ENCODE measurements around the gene NKAIN4.
"Not testable (repeated sequence)": the region's sequence is repeated elsewhere in the genome, so short reads cannot be mapped to it uniquely, and the experiment has no call there.

The NKAIN4 gene

DNA sequence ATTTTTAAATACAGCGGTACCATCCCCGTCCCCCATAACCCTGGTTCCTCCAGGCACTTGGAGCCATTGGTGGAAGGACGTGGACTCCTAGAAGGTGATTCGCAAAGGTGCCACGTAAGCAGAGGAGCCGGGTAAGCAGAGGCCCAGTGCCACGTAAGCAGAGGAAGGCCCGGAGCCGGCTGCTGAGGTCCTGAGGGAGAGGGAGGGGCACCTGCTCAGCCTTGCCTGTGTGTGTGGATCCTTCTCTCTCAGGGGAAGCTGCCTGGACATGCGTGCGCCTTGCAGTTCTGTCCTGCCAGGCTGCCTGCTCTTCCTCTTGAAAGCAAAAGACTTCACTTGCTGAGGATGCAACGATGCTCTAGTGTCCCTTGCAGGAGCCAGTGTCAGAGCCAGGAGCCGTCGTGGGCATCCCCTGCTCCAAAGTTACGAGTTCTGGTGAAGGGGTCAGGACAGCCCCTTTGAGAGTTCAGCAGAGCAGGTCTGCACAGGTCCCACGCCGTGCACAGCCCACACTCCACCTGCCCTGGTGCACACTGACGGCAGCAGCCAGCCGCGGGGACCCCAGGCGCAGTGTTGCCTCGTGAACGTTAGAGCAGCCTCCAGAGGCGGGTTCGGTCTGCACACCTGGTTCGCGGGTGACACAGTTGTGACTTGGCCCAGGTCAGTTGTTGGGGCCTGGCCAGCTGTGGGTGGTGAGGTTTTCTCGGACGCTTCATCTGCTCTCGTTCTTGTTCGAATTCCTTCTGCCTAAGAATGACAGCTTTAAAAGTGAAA lies 1.9 kb upstream of the NKAIN4 start:
- no peak for DNase-seq

DNA sequence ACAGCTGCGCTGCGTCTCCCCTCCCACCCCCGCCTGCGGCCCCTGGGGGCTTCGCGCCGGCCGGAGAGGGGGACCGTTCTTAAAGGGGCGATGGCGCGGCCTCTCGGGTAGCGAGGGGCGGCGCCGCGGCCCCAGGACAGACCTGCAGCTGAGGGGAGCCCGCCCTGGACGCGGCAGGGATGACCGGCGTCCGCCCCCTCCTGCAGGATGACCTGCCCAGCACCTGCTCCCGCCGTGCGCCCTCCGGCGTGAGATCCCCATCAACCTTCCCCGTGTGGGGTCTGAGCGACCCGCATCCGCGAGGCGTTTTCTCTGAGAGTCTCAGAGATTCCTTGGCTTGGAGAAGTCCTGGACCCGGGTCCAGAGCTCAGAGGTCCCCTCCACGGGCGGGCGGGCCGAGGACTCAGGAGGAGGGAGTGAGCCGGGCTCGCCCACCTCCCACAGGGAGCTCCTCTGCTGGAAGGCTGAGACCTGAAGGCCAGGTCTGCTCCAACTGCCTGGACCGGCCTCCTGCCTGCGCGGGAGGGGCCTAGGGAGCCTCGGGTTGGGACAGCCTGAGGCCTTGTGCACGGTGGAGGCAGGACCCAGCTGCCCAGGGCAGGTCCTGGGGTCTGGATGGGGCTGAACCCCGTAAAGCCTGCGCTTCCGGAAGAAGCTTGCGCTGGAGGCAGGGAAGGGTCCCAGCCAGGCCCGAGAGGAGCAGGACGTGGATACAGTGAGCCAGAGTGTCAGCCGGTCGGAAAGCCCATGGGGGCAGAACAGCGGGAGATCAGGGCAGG lies 532 bp upstream of the NKAIN4 start:
- DNase-seq, result no peak

DNA sequence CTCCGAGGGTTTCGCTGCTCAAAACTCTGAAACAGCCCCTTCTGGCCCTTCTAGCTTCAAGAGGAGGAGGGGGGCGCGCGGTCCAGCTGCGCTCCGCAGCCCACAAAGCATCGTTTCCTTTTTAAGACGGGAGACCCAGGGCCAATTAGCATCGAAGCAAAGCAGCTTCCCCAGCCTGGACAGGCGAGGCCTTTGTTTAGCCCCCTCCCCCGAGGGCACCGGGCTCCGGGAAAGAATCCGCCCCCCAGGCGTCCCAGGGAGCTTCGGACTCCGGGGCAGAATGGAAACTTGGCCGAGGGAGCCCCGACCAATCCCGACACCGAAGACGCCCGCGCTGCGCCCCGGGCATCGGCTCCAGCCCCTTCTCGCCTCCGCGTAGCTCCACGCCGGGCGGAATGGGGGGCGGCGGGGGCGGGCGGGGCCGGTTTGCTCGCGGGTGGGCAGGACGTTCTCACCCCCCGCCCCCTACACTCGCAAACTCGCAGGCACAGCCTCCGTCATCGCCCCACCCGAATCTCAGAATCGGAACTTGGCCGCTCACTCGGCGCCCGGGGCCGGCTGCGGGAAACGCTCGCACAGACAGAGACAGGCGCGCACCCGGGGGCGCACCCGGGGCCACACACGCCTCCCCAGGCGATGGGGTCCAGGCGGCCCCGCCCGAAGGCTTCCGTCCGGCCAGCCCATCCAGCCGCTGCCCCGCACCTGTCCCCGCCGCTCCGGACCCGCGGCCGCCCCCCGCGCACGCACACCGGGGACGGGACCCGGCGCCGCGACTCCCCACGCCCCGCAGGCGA lies 628 bp downstream of the NKAIN4 start:
- DNase-seq, result no peak

DNA sequence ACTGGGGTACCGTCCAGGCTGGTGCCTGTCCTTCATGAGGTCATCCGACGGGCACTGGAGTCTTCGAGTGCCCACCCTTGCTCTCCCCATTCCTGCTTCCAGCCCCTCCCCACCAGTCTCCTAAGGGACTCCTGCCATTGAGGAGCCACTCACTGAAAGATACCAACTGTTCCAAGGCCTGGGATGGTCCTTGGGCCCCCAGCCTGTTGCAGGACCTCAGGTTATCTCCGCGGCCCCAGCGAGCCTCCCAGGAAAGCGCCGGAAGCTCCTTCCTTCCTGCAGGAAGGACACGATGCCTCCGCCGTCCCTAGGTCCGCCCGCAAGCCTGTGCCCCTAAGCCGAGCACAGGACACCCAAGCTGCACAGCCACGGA lies 1.2 kb downstream of the NKAIN4 start:
- DNase-seq, result no peak

DNA sequence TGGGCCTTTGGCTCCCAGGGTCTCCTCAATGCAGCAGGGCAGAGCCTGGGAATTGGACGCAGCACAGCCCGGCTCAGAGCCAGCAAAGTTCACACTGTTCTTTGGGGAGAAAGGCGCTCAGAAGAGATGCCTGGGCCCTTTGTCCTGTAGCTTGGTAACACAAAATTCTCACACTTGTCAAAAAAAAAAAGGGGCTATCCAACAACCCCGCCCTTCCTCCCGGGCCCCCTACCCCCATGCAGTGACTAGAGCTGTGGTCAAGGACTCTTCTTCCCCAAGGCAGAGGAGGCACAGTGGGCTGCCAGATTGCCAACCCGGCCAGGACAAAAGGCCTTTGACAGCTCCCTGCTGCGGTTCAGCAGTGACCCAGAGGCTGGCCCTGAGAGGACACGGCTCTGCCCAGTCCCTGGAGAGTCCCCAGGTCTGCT lies 2.0 kb downstream of the NKAIN4 start:
- no peak for DNase-seq

DNA sequence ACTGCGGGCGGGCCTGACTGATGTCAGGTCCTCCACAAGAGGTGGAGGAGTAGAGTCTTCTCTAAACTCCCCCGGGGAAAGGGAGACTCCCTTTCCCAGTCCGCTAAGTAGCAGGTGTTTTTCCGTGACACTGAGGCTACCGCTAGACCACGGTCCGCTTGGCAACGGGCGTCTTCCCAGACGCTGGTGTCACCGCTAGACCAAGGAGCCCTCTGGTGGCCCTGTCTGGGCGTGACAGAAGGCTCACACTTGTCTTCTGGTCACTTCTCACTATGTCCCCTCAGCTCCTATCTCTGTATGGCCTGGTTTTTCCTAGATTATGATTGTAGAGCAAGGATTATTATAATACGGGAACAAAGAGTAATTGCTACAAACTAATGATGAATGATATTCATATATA lies 2.9 kb downstream of the NKAIN4 start:
- DNase-seq, result not testable (repeated sequence)

DNA sequence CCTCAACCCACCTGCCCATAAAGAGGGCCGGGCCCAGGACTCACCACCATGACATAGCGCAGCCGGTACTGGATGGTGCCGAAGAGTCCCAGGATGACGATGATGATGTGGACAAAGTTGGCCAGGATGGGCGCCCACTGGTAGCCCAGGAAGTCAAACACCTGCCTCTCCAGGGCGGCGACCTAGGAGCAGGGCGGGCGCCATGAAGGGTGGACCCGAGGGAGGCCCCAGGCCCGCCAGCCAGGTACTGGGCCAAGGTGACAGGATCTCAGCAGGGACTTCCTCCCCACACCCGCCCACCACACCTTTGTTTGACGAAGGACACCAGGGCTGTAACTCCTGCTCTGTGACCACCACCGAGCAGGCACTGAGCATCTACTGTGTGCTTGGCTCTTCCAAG lies 4.4 kb downstream of the NKAIN4 start:
- no peak for DNase-seq

DNA sequence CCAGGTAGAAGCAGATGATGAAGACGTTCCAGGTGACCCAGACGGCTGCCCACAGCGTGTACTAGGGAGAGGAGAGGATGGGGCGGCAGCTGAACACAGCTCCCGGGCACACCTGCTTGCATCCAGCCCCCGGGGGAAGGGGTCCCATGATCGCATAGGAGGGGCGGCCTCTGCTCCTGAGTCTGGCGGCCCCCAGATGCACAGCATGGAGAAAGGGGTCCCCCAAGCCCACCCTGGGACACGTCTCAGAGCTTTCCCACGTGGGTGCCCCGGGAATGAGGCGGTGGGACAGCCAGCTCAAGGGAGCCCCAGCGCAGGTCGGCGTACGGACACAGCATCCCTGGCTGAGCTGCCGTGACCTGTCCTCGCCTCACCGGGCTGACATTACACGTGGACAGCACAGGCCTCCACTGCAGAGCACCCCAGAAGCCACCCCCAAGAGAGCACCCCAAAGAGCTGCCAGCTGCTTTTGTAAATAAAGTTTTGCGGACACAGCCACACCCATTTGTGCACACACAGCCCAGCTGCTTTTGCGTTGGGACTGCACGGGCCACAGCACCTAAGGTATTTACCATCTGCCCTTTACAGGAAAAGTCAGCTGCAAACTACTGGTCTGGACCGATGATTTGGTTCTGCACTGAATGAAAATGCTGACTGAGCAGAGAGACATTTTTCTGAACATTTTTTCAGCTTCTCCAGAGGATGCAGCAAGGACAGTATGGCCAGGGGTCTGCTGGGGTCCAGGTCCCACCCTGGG lies 5.2 kb downstream of the NKAIN4 start:
- DNase-seq, result no peak

DNA sequence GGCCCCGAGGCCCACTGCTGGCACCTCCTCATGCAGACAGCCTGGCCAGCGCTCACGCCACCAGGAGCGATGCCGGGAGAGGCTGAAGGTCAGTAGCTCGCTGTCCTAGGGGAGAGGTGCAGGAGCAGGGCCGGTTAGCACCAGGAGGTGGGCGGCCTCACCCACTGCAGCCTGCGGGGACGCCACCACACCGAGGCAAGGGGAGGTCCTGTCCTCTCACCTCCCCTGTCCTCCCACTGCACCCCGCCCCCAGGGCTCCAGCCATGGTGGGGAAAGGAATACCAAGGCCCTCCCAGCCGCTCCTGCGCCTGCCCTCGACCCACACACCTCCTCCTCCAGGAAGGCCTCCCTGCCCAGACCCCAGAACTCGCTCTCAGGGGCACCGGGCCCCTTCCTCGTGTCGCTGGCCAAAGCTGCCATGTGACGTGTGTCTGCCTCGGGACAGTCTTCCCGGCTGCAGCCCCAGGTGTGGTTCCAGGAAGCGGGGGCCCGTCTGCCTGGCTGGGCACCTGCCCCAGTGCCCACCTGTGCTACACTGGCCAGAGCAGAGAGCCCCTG lies 6.5 kb downstream of the NKAIN4 start:
- DNase-seq, result no peak

DNA sequence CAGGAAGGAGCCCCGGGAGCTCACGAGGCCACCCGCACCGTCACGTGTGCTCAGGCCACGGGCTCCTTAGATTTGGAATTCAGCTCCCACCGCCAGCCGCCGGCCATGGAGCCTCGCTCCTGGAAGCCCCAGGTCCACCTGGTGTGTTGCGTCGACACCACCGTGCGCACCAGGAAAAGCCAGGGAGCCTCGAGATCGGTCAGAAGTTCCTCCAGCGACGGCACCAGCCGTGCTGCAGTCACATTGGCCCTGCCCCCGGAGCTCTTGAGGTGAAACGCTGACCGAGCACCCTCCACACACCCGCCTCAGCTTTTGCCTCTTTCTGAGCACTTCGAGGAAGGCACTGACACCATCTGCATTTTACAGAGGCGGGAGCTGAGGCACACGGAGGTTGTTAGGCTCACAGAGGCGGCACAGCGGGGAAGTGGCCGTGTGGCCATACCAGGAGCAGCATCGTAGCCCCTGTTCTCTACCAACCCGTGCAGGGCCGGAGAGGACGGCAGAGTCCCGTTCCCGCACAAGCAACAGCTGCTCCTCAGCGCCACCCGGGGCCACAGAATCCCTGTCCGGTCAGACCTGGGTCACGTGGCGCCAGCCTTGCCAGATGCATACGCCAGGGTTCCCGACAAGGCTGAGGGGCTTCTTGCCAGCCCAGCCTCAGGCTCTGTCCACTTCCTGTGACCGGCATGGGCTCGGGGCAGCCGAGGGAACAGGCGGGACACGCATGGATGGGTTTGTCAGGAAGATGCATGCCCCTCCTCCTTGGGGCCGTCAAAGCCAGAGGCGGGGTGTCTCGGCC lies 7.6 kb downstream of the NKAIN4 start:
- DNase-seq, result no peak

DNA sequence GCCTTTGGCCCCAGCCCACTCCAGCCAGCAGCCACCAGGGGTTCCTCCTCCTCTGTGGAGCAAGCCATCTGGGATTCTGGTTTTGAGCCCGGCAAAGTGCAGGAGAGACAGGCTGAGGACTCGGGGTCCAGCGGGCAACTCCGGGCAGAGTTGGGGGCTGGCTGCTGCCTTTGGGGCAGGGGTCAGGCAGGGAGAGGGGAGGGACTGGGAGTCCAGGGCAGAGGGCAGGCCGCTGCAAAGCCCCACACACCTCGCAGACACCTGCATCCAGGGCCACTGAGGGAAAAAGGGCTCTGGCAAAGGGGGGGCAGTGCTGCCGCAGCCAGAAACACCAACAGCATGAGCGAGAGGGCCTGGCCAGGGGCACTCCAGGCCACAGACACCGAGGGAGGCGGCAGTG lies 9.8 kb downstream of the NKAIN4 start:
- DNase-seq, result no peak

DNA sequence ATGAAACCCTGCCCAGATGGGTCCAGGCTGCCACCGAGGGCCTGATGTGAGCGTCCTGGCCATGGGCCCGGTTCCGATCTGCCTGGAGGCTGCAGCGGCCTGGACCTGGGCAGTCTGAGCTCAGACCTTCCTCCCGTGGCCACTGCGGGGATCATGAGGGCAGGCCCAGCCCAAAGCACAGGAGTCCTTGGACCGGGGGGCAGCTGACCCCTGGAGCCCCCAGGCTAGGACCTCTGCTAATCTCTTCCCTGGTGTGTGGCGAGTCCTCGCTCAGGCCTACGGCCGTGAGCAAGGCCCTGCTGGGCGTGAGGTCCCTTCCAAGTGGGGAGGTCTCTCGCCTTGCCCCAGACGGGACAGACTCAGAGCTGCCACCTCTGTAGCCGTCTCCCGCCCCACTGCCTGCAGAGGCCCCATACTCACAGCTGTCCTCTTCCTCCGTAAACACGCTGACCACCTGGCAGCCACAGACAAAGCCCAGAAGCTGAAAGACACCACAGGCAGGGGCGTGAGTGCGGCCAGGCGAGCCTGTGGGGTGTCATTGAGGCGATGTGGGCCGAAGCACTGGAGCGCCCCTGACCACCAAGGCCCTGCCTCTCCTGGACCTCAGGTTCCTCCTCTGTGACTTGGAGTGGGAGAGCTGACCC lies 10.5 kb downstream of the NKAIN4 start:
- no peak for DNase-seq

DNA sequence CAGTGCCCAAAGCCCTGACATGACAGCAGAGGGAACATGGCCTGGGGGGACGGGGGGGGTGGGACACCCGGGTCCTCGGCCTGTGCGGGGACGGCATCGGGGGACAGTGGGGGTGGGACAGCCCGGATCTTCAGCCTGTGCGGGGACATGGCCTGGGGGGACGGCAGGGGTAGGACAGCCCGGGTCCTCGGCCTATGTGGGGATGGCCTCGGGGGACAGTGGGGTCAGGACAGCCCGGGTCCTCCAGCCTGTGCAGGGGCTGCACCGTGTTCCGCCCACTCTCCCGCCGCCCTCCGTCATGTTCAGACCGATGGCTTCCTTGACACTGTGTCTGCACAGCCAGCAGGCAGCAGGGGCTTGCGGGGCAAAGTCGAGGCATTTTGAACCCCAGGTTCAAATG lies 11.5 kb downstream of the NKAIN4 start:
- no peak for DNase-seq

DNA sequence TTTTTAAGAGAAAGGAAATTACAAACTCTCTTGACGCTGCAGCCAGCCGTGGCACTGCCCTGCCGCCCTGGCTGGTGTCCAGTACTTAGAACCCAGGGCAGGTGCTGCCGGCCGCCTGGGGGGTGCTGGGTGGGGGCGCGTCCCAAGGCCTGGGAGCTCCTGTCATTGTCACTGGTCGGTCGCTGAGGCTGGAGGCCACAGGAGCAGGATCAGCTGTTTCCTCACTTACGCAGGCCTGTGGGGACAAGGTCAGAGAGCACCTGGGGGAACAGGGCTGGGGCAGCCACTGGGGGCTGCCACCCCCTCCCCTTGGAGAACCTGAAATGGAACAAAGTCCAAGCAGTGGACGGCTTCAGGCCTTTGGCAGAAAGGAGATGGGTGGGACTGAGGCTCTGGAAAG lies 13.0 kb downstream of the NKAIN4 start:
- no peak for DNase-seq

DNA sequence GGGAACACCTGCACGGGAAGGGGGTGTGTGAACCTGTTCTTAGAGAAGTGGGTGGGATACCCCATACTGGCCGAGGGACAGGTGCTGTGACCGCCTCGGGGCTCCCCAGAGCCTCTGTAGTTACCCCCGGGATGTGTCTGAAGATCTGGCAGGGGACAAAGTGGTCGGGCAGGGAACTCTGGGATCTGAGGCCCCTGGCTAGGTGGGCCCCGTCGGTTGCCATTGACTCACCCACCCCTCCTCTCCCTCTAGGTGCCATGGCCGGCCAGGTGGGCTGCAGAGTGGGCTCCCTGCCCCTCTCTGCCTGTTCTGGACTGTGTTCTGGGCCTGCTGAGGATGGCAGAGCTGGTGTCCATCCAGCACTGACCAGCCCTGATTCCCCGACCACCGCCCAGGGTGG lies 14.3 kb downstream of the NKAIN4 start:
- DNase-seq, result no peak

DNA sequence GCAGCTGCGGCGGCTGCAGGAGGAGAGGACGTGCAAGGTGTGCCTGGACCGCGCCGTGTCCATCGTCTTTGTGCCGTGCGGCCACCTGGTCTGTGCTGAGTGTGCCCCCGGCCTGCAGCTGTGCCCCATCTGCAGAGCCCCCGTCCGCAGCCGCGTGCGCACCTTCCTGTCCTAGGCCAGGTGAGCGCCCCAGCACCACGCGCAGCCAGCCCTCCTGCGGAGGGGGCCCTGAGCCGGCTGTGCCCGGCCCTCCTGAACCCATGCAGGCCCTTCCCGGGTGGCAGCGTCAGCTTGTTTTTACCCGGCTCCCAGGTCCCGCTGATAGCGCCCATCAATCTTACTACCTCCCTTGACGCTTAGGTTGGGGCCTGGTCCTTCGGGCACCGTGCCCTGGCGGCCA lies 14.8 kb downstream of the NKAIN4 start:
- DNase-seq, result no peak

DNA sequence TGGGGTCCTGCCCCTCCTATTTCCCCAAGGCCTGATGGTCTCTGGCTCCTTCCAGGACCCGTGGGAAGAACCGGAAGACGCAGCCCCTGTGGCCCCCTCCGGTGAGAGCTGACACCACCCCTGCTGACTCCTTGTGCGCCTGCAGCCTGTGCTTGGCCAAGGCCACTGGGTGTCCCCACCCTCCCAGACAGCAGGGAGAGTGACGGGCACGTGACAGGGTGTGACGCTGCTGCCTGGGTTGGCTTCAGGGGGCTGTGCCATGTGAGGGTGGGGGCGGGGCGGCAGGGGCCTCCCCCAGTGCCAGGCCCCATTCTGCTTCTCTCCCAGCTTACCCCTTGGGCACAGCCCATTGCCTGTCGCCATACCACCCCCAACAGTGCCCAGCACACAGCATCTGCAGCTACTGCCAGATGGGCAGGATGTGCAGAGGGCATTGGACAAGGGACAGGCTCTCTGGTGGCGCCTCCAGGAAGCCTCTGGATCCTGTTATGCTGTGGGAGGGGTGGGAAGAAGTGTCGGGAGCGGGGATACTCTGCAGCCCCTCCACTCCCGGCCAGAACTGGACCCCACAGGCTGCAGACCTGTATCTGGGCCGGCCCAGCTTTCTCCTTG lies 15.6 kb downstream of the NKAIN4 start:
- no peak for DNase-seq

DNA sequence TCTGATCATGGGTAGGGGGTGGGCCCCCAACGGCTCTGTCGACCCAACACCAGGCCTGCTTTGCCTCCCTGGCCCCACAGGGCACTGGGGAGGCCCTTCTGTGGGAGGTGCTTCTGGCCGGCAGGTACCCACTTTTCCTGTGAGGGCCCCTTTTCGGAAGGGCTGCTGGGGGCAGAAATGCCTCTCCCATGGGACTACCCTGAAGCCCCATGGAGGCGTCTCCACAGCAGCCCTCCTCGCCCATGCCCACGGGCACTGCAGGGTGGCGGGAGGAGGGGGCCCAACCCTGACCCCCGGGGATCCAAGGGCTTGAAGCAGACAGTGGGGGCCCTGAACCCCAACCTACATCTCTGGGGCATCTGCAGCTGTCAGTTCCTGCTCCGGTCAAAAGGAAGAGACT lies 16.2 kb downstream of the NKAIN4 start:
- DNase-seq, result no peak

DNA sequence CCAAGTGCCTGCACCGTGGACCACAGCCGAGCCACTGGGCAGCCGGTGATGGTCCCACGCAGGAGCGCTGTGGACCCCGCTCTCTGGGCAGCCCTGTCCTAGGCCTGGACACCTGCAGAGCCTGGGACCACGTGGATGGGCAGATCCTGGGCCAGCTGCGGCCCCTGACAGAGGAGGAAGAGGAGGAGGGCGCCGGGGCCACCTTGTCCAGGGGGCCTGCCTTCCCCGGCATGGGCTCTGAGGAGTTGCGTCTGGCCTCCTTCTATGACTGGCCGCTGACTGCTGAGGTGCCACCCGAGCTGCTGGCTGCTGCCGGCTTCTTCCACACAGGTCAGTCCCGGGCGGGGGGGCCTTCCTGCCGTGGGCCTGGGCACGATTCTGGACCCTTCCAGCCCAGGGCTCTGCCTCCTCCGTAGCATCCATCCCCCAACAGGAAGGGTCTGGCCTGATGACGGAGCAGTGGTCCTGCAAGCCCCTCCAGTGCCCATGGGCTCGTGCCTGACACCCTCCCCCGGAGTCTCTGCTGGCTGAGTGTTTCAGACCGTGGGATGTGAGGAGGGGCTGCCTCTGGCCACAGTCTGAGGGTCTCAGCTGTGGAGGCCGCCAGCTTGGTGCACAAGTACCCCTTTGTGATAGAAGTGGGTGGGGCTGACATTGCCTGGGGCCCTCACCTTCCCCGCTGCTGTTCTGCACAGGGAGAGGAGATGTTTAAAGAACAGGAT lies 18.0 kb downstream of the NKAIN4 start:
- no peak for DNase-seq

DNA sequence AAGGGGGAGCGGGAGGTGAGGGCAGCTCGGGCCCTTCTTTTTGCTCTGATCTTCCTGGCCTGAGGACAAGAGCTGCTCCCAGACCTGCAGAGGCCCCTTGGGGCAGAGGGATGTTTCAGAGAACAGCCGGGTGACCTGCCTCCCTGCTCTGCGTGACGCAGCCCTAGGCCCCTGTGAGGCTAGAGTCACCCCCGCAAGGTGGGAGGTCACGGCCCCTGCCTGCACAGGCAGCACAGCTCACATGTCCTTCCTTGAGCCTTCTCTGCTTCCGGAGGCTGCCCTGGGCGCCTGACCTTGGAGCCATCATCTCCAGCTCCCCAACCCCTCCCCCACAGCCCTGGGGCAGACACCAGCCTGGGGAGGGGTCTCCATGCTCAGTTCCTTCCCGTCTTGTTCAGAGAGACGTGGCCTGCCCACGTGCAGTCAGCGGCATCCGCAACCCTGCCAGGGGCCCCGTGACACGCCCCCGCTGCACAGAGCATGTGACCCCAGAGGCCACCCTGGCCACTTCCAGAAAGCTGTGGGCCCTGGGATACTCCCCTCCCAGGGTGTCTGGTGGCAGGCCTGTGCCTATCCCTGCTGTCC lies 18.8 kb downstream of the NKAIN4 start, which contains the start of gene BIRC7:
BIRC7 (plus strand) TSS at position 507 of the 585 bp plus-strand sequence. CDS start 192 bp downstream, outside the sequence.
- no peak for DNase-seq
